Epithelial cell of proximal tubule (primary cell): ENCODE measurements around the gene ADAMTS12. TPM values are rescaled to one million over a fixed set of nuclear protein-coding genes. Genes with fewer than 3 reads are reported as not detected.

Experiments
- DNase-seq: peaks from one replicate; pipeline ENCODE4 v3.0.0-alpha.2; 2011; ENCODE audit warnings: low read depth
- H3K4me3 ChIP-seq: 2 replicates; pipeline ENCODE4 v1.5.1; 2011; ENCODE audit warnings: low read depth, mild to moderate bottlenecking, low read length
- total RNA-seq: library from RNA; depleted of rRNA; stranded (reverse); fragments of >200 nt; gene quantifications from 2 replicates; pipeline ENCODE4 v1.2.3, GENCODE V29; 2015
- TF ChIP-seq, protein P1 (sequence below): conservative IDR thresholded peaks from 2 replicates; pipeline ENCODE4 v1.5.1; 2012; ENCODE audit warnings: low read depth, mild to moderate bottlenecking, low read length

ADAMTS12 gene
- total RNA-seq, 1 donor from 2014 or later: 2.1 TPM

DNA sequence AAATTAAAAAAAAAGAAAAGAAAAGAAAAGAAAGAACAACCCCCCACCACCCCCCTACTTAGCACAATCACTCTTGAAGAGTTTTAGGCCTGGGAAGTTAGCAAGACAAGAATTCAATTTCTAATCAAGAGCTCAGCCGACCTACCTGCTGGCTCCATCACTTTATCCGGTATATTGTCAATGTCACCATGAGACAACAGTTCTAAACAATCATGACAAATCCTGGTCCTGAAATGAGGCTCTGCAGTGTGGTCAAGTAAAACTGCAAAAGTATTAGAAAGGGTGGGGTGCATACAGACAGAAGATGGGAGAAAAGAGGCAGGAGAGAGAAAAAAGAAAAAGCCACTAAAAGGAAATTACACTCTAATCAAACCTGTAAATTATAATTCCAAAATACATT lies 287.3 kb downstream of the ADAMTS12 start:
- DNase-seq: no peak
- no peak overlapping the region for H3K4me3 ChIP-seq
- TF ChIP-seq, protein P1, sequence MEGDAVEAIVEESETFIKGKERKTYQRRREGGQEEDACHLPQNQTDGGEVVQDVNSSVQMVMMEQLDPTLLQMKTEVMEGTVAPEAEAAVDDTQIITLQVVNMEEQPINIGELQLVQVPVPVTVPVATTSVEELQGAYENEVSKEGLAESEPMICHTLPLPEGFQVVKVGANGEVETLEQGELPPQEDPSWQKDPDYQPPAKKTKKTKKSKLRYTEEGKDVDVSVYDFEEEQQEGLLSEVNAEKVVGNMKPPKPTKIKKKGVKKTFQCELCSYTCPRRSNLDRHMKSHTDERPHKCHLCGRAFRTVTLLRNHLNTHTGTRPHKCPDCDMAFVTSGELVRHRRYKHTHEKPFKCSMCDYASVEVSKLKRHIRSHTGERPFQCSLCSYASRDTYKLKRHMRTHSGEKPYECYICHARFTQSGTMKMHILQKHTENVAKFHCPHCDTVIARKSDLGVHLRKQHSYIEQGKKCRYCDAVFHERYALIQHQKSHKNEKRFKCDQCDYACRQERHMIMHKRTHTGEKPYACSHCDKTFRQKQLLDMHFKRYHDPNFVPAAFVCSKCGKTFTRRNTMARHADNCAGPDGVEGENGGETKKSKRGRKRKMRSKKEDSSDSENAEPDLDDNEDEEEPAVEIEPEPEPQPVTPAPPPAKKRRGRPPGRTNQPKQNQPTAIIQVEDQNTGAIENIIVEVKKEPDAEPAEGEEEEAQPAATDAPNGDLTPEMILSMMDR: no peak

DNA sequence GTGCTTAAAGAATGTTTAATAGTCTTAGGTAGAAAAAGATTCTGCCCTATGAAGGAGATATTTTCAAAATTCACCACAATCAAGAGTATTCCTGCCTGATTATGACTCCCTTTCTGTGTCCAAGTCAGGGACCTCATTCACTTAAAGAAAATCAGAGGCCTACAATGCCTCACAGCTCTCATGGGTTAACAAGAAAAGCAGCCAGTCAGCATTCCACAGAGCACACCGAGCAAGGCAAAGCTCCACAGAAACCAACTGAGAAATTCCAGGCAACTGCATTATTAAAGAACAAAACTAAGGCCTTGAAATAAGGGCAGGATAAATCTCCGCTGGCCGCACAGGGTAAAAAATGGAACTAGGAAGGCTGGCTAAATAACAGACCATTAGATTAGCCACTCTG lies 289.9 kb downstream of the ADAMTS12 start:
- peak; percentile 59 for DNase-seq
- TF ChIP-seq, protein P1: no peak
- H3K4me3 ChIP-seq: no peak overlapping the region

DNA sequence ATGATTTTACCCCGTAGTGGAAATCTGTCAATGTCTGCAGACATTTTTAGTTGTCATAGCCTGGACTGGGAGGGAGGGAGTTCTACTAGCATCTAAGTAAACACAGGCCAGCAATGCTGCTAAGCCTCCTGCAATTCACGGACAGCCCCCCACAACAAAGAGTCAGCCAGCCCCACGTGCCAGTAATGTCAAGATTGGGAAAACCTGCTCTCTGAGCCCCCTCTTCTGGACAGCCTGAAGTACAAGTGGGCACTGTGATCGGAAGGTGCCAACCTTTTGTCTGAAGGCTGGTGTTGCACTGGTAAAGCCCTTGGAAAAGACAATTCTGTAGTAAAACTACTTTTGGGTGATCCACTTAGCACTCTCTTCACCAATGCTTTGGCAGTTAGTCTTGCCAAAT lies 296.5 kb downstream of the ADAMTS12 start:
- no peak overlapping the region for H3K4me3 ChIP-seq
- DNase-seq: no peak
- TF ChIP-seq, protein P1: no peak

DNA sequence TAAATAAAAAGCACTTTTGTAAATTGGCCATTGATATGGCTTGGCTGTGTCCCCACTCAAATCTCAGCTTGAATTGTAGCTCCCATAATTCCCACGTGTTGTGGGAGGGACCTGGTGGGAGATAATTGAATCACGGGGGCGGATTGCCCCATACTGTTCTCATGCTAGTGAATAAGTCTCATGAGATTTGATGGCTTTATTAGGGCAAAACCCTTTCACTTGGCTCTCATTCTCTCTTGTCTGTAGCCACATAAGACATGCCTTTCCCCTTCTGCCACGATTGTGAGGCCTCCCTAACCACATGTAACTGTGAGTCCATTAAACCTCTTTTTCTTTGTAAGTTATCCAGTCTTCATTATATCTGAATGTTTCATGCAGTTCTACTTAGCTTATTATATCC lies 297.8 kb downstream of the ADAMTS12 start:
- H3K4me3 ChIP-seq: no peak overlapping the region
- no peak for DNase-seq
- TF ChIP-seq, protein P1: no peak

DNA sequence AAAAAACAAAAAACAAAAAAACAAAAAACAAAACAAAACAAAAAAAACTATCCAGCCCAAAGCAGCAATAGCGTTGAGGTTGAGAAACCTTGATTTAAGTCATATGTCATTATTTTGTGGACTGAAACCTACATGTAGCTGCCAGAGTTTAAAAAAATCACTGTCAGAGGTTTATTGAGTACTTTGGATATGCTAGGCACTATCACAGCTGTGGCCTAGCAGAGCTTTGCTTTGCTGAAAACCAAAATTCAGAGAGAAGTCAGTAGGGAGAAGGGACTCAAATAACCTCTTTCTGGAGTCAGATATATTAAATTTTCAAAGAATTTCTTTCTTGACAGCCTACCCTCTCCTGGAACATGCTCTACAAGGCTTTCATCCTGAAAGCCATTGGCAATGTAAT lies 299.5 kb downstream of the ADAMTS12 start:
- TF ChIP-seq, protein P1: no peak
- no peak overlapping the region for H3K4me3 ChIP-seq
- no peak for DNase-seq

DNA sequence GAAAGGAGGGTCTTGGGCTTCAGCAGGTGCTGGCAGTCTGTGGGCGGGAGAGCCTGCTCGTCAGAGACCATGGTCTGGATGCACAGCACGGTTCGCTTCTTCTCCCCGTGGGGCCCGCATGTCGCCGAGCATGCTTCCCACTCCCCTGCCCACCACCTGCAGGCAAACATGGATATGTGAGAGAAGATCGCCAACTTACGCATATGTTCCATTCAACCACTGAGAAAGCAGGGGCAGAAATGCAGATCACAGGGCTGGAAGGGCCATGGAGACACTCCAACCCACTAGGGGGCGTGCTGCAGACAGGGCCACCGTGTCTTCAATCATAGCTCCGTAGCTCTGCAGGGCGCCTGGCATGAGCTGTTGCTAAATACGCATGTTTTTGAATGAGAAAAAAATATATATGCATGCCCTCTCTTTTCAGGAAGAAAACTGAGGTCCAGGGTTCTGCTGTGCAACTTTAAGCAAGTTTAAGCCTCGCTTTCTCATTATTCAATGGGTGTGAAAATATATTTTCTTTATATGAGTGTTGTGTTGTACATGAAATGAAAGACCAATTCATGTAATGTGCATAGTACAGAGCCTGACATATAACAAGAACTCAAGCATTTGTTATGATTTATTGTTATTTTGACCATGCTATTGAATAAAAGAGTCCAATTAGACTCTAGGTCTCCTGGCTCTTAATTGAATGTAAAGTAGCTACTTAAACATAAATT lies 303.0 kb downstream of the ADAMTS12 start:
- H3K4me3 ChIP-seq: no peak overlapping the region
- no peak for DNase-seq
- TF ChIP-seq, protein P1: peak; percentile 80

DNA sequence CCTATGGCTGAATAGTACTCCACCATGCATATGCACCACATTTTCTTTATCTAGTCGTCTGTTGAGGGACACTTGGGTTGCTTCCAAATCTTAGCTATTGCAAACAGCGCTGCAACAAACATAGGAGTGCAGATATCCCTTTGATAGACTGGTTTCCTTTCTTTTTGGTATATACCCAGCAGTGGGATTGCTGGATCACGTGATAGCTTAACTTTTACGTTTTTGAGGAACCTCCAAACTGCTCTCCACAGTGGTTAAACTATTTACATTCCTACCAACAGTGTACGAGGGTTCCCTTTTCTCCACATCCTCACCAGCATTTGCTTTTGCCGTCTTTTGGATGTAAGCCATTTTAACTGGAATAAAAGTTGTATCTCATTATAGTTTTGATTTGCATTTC lies 308.5 kb downstream of the ADAMTS12 start:
- TF ChIP-seq, protein P1: no peak
- no peak for DNase-seq
- H3K4me3 ChIP-seq: no peak overlapping the region
